Osteoblast (primary cell): ENCODE results near the gene CEP350. TPM values are rescaled to one million over a fixed set of nuclear protein-coding genes. Genes with fewer than 3 reads are reported as not detected.
A peak's percentile ranks its signal among the peaks of the same experiment; 100 is the strongest.
"Not testable (repeated sequence)": the region's sequence is repeated elsewhere in the genome, so short reads cannot be mapped to it uniquely, and the experiment has no call there.

Experiments used
- DNase-seq: peaks from one replicate; pipeline ENCODE4 v3.0.0; 2011; ENCODE audit warnings: low spot score, mixed read lengths; ENCODE audit not compliant: insufficient read length; ENCODE audit errors: missing footprints
- H2AFZ ChIP-seq: 2 replicates; pipeline ENCODE4 v1.6.0; 2011; ENCODE audit warnings: mild to moderate bottlenecking, low read length
- H3K27ac ChIP-seq: 2 replicates; pipeline ENCODE4 v1.5.1; 2011; ENCODE audit warnings: mild to moderate bottlenecking, low read depth, low read length, moderate library complexity
- H3K27me3 ChIP-seq: 2 replicates; pipeline ENCODE4 v1.6.0; 2012; ENCODE audit warnings: mild to moderate bottlenecking, control low read depth, inconsistent platforms, low read length, moderate library complexity; ENCODE audit not compliant: insufficient read depth
- H3K36me3 ChIP-seq: 2 replicates; pipeline ENCODE4 v1.5.1; 2011; ENCODE audit warnings: mild to moderate bottlenecking, low read length, control low read depth, moderate library complexity; ENCODE audit not compliant: insufficient read depth
- H3K4me1 ChIP-seq: 2 replicates; pipeline ENCODE4 v1.5.1; 2011; ENCODE audit warnings: mild to moderate bottlenecking, low read length, control low read depth, moderate library complexity; ENCODE audit not compliant: insufficient read depth
- H3K4me2 ChIP-seq: 2 replicates; pipeline ENCODE4 v1.6.0; 2011; ENCODE audit warnings: mild to moderate bottlenecking, low read length; ENCODE audit not compliant: insufficient read depth
- H3K4me3 ChIP-seq: fragments of 200-600 bp; sonication (generic); 3 replicates; pipeline ENCODE4 v1.5.1; 2012; ENCODE audit warnings: mild to moderate bottlenecking, low read length, inconsistent platforms; ENCODE audit not compliant: insufficient read depth
- H3K79me2 ChIP-seq: 2 replicates; pipeline ENCODE4 v1.6.0; 2012; ENCODE audit warnings: mild to moderate bottlenecking, low read length, control low read depth, inconsistent platforms; ENCODE audit not compliant: insufficient read depth
- H3K9me3 ChIP-seq: 2 replicates; pipeline ENCODE4 v1.5.1; 2011; ENCODE audit warnings: low read depth, low read length, control low read depth
- H4K20me1 ChIP-seq: 2 replicates; pipeline ENCODE4 v1.6.0; 2012; ENCODE audit warnings: mild to moderate bottlenecking, low read length, control low read depth; ENCODE audit not compliant: insufficient read depth
- total RNA-seq: library from RNA; depleted of rRNA; stranded (reverse); fragments of >200 nt; gene quantifications from 2 replicates; pipeline ENCODE4 v1.2.3, GENCODE V29; 2012
- TF ChIP-seq, protein P1 (sequence below): IDR thresholded peaks from 2 replicates; pipeline ENCODE4 v1.5.1; 2011; ENCODE audit warnings: mild to moderate bottlenecking, low read depth, low read length, moderate library complexity; ENCODE audit errors: extremely low read depth

The CEP350 gene
- total RNA-seq, 1 donor = 82.2 TPM

- no peak overlapping the region for H2AFZ ChIP-seq
- no peak for DNase-seq
- H3K36me3 ChIP-seq = no peaks in the 10 kb centered on the region
- no peaks in the 10 kb centered on the region for H3K9me3 ChIP-seq
- peak overlapping the region; percentile 89 for H3K27ac ChIP-seq
- H4K20me1 ChIP-seq = peaks cover 23% of the 10 kb centered on the region
- peaks cover 17% of the 10 kb centered on the region for H3K4me1 ChIP-seq
- TF ChIP-seq, protein P1, sequence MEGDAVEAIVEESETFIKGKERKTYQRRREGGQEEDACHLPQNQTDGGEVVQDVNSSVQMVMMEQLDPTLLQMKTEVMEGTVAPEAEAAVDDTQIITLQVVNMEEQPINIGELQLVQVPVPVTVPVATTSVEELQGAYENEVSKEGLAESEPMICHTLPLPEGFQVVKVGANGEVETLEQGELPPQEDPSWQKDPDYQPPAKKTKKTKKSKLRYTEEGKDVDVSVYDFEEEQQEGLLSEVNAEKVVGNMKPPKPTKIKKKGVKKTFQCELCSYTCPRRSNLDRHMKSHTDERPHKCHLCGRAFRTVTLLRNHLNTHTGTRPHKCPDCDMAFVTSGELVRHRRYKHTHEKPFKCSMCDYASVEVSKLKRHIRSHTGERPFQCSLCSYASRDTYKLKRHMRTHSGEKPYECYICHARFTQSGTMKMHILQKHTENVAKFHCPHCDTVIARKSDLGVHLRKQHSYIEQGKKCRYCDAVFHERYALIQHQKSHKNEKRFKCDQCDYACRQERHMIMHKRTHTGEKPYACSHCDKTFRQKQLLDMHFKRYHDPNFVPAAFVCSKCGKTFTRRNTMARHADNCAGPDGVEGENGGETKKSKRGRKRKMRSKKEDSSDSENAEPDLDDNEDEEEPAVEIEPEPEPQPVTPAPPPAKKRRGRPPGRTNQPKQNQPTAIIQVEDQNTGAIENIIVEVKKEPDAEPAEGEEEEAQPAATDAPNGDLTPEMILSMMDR = no peak
- H3K79me2 ChIP-seq = peaks cover 73% of the 10 kb centered on the region
- H3K27me3 ChIP-seq = no peaks in the 10 kb centered on the region
- peak overlapping the region; percentile 86 for H3K4me2 ChIP-seq
- peak overlapping the region; percentile 86 for H3K4me3 ChIP-seq
Observed at GRCh38 chr1:179955731-179956130, 1.1 kb downstream of the CEP350 start.

DNA sequence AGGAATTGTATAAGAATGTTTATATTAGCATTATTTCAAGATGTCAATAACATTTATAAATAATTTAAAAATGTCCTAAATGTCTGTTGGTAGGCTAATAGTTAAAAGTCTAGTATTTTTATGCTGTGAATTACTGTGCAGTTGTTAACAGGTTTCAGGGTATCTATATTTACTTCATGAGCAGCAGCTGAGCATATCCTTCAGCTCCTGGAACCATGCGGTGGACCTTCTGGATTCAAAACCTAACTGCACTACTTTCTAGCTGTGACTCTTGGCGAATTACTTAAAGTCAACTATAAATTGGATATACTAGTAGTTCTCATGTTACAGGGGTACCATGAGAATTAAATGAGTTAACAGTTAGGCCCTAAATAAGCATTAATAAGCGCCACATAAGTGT is 3.7 kb downstream of the CEP350 start:
- H3K4me1 ChIP-seq = peaks cover 17% of the 10 kb centered on the region
- no peak overlapping the region for H3K27ac ChIP-seq
- TF ChIP-seq, protein P1 = no peak
- H2AFZ ChIP-seq = no peak overlapping the region
- no peak for DNase-seq
- H3K4me3 ChIP-seq = no peak overlapping the region
- no peaks in the 10 kb centered on the region for H3K36me3 ChIP-seq
- H3K79me2 ChIP-seq = peaks cover 98% of the 10 kb centered on the region
- H3K27me3 ChIP-seq = no peaks in the 10 kb centered on the region
- no peak overlapping the region for H3K4me2 ChIP-seq
- no peaks in the 10 kb centered on the region for H3K9me3 ChIP-seq
- H4K20me1 ChIP-seq = peaks cover 28% of the 10 kb centered on the region

DNA sequence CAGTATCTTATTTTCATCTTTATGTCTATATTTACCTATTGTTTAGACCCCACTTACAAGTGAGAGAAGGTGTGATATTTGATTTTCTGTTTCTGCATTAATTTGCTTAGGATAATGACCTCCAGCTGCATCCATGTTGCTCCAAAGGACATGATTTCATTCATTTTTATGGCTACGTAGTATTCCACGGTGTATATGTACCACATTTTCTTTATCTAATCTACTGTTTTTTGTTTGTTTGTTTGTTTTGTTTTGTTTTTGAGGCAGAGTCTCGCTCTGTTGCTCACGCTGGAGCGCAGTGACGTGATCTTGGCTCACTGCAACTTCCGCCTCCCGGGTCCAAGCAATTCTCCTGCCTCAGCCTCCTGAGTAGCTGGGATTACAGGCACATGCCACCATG is 7.6 kb downstream of the CEP350 start:
- H3K9me3 ChIP-seq, H3K4me3 ChIP-seq, H3K4me1 ChIP-seq, DNase-seq, H3K36me3 ChIP-seq, H3K27me3 ChIP-seq, H2AFZ ChIP-seq, H3K4me2 ChIP-seq, H3K27ac ChIP-seq: not testable (repeated sequence)
- H3K79me2 ChIP-seq = peaks cover 99% of the 10 kb centered on the region
- H4K20me1 ChIP-seq = peaks cover 11% of the 10 kb centered on the region

DNA sequence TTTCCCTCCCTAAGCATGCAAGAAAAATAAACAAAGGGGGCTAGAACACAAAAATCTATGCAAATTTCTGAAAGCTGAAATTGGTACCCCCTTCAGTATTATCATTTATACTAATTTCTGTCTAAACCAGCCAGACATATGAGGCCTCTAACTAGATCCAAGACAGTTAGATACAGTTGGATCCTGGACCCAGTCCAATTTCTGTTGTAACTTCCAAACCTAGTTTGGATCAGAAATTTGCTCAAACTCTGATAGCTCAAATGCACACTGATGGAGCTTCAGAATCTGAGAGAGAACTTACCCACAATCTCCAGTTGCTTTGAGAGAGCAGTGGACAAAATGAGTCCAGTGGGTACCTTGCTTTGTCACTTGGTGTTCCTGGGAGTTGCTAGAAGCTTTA is 11.9 kb downstream of the CEP350 start:
- Histone ChIP-seq H3K36me3 (no peaks in the 10 kb centered on the region), H3K9me3 (no peaks in the 10 kb centered on the region), H3K4me2 (no peak overlapping the region), H2AFZ (no peak overlapping the region), H3K4me3 (no peak overlapping the region), H3K27ac (no peak overlapping the region), H3K4me1 (peaks cover 3% of the 10 kb centered on the region), H3K27me3 (no peaks in the 10 kb centered on the region), H4K20me1 (peaks cover 5% of the 10 kb centered on the region), H3K79me2 (peaks cover 98% of the 10 kb centered on the region)
- TF ChIP-seq, protein P1 = no peak
- DNase-seq = no peak
